ENCODE data around the gene FAHD2A.

The FAHD2A gene

GRCh38 chr2:95381212-95382191 lies 21.0 kb upstream of the FAHD2A start:
- DNase-seq (ENCODE audit: low read depth): no peak
- no peak overlapping the region for H3K4me3 ChIP-seq (ENCODE audit: low read length)
- TF ChIP-seq CTCF (IDR thresholded peaks at IDR 0.05; ENCODE audit: insufficient read depth, low read depth, low read length, missing control alignments): no peak

GRCh38 chr2:95382192-95382591 lies 20.3 kb upstream of the FAHD2A start:
- DNase-seq (ENCODE audit: low read depth): no peak
- TF ChIP-seq CTCF (IDR thresholded peaks at IDR 0.05; ENCODE audit: insufficient read depth, low read depth, low read length, missing control alignments): no peak
- no peak overlapping the region for H3K4me3 ChIP-seq (ENCODE audit: low read length)

- DNase-seq (ENCODE audit: low read depth): no peak
- no peak for TF ChIP-seq CTCF (IDR thresholded peaks at IDR 0.05; ENCODE audit: insufficient read depth, low read depth, low read length, missing control alignments)
- H3K4me3 ChIP-seq (ENCODE audit: low read length): no peak overlapping the region
These were observed 19.5 kb upstream of the FAHD2A start for GRCh38 chr2:95382686-95383634.

- no peak for TF ChIP-seq CTCF (IDR thresholded peaks at IDR 0.05; ENCODE audit: insufficient read depth, low read depth, low read length, missing control alignments)
- no peak for DNase-seq (ENCODE audit: low read depth)
These were observed 18.9 kb upstream of the FAHD2A start for GRCh38 chr2:95383635-95384027.

GRCh38 chr2:95384854-95385569 lies 17.5 kb upstream of the FAHD2A start:
- no peak overlapping the region for H3K4me3 ChIP-seq (ENCODE audit: low read length)

More at GRCh38 chr2:95383635-95384027, 18.9 kb upstream of the FAHD2A start:
- H3K4me3 ChIP-seq (ENCODE audit: low read length): no peak overlapping the region

More at GRCh38 chr2:95384854-95385569, 17.5 kb upstream of the FAHD2A start:
- no peak for DNase-seq (ENCODE audit: low read depth)
- TF ChIP-seq CTCF (IDR thresholded peaks at IDR 0.05; ENCODE audit: insufficient read depth, low read depth, low read length, missing control alignments): no peak
